Mesodermal cell (in vitro differentiated cells): ENCODE results near the gene LPO.

ENCODE experiments used
- H3K27ac ChIP-seq: 2 replicates; pipeline ENCODE4 v1.7.0; 2013; ENCODE audit warnings: mild to moderate bottlenecking, low read depth, low read length, moderate library complexity; ENCODE audit not compliant: severe bottlenecking
- H3K36me3 ChIP-seq: 2 replicates; pipeline ENCODE4 v1.7.1; 2013; ENCODE audit warnings: mild to moderate bottlenecking, low read length, moderate library complexity; ENCODE audit not compliant: control insufficient read depth, insufficient read depth
- H3K4me1 ChIP-seq: one replicate; pipeline ENCODE4 v1.7.1; 2013; ENCODE audit warnings: mild to moderate bottlenecking, low read length; ENCODE audit not compliant: insufficient read depth, control insufficient read depth, poor library complexity, severe bottlenecking
- H3K4me3 ChIP-seq: 2 replicates; pipeline ENCODE4 v1.7.0; 2013; ENCODE audit warnings: low read length, control low read depth, mild to moderate bottlenecking; ENCODE audit not compliant: insufficient read depth, poor library complexity, severe bottlenecking; ENCODE audit errors: extremely low read depth
- H3K9me3 ChIP-seq: 2 replicates; pipeline ENCODE4 v1.7.1; 2013; ENCODE audit warnings: mild to moderate bottlenecking, low read length, moderate library complexity; ENCODE audit not compliant: control insufficient read depth
- WGBS, 2 experiments: methylation state at CpG; one replicate each; pipeline ENCODE4 v1.1.5; 2013; ENCODE audit warnings: missing lambda C conversion rate in 2 of 2; ENCODE audit not compliant: insufficient coverage in 2 of 2; 5-methylcytosine and 5-hydroxymethylcytosine counted together

The LPO gene

DNA sequence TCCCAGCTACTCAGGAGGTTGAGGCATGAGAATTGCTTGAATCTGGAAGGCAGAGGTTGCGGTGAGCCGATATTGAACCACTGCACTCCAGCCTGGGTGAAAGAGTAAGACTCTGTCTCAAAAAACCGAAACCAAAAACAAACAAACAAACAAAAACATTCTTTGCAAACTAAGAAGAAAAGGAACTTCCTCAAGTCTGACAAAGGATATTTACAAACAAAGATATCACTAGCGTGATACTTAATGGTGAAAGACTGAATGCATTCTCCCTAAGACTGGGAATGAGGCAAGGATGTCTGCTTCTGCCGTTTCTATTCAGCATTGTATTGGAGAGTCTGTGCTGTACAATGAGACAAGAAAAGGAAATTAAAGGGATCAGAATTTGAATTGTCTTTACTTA is 52.9 kb downstream of the LPO start:
- WGBS, 2 experiments: no CpG with 5 or more reads among the region's 5 CpGs
- Histone ChIP-seq H3K27ac (no peak overlapping the region), H3K36me3 (no peaks in the 10 kb centered on the region)

DNA sequence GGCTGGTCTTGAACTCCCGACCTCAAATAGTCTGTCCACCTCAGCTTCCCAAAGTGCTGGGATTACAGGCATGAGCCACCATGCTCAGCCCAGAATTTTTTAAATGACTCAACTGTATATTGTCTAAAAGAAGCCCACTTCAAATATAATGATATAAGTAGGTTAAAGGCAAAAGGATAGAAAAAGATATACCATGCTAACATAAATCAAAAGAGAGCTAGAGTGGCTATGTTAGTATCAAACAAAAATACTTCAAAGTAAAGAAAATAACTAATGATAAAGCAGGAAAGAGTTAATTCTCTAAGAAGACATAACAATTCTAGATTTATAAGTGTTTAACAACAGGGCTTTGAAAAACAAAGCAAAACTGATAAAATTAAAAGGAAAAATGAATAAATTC is 55.6 kb downstream of the LPO start:
- Histone ChIP-seq H3K36me3 (no peaks in the 10 kb centered on the region), H3K9me3 (no peaks in the 10 kb centered on the region), H3K4me1 (no peaks in the 10 kb centered on the region), H3K27ac (no peak overlapping the region), H3K4me3 (no peak overlapping the region)
- 90 to 100% methylated on average over 1 of the region's 1 CpG for WGBS, 2 experiments

More for the DNA sequence above, 52.9 kb downstream of the LPO start:
- Histone ChIP-seq H3K9me3 (no peaks in the 10 kb centered on the region), H3K4me3 (no peak overlapping the region), H3K4me1 (no peaks in the 10 kb centered on the region)

DNA sequence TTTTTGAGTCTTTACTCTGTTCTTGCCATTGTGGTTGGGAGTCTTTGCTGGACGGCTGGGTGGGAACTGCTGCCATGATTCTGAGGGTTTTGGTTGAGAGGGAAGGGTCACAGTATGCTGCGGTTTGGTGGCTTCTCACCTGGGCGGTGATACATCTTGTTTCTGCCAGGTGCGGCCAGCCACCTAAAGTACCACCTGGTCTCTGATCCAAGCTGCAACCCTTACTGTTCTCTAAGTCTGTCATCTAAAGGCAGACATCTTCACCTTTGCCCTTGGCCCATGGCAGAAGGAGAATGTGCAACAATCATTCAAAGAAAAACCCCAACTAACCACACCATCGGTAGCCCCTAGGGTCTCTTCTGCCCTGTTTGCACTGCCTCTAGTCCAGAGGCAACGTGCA is 62.0 kb downstream of the LPO start:
- H3K27ac ChIP-seq: no peak overlapping the region
- no peaks in the 10 kb centered on the region for H3K4me1 ChIP-seq

DNA sequence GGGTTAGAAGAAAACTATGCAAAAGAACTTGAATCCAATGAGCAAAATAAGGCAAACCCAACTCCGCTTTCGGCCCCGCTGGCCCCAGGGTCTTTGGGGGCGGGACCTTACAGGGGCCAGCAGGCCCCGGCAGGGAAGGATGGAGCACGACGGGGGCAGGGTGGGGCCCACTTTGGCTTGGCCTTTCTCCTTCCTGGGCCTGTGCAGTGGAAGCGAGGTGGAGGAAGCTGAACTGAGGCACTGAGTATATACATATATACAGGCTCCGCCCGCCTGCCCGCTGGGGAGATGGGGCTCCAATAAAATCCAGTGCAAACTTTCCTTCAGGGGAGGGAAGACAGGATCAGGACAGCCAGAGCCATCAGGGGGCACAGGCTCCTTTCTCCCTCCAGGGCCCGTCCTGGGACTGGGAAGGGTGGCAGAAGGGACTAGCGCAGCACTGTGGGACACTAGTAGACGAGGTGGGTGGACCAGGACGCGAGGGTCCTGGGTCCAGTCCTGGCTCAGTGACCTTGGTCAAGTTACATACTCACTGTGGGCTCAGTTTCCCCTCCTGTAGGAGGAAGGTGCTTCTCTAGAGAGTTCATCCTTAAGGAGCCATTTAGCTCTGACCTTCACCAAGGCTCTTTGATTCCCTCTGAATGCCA is 63.2 kb downstream of the LPO start:
- WGBS, 2 experiments: 81 to 100% methylated on average over 4 to 14 of the region's 16 CpGs
- Histone ChIP-seq H3K27ac (no peak overlapping the region), H3K4me3 (no peak overlapping the region), H3K4me1 (no peaks in the 10 kb centered on the region), H3K9me3 (no peaks in the 10 kb centered on the region), H3K36me3 (no peaks in the 10 kb centered on the region)

More for the DNA sequence above, 62.0 kb downstream of the LPO start:
- H3K4me3 ChIP-seq: no peak overlapping the region
- no peaks in the 10 kb centered on the region for H3K36me3 ChIP-seq
- 78 to 88% methylated on average over 5 to 6 of the region's 6 CpGs for WGBS, 2 experiments
- H3K9me3 ChIP-seq: no peaks in the 10 kb centered on the region

DNA sequence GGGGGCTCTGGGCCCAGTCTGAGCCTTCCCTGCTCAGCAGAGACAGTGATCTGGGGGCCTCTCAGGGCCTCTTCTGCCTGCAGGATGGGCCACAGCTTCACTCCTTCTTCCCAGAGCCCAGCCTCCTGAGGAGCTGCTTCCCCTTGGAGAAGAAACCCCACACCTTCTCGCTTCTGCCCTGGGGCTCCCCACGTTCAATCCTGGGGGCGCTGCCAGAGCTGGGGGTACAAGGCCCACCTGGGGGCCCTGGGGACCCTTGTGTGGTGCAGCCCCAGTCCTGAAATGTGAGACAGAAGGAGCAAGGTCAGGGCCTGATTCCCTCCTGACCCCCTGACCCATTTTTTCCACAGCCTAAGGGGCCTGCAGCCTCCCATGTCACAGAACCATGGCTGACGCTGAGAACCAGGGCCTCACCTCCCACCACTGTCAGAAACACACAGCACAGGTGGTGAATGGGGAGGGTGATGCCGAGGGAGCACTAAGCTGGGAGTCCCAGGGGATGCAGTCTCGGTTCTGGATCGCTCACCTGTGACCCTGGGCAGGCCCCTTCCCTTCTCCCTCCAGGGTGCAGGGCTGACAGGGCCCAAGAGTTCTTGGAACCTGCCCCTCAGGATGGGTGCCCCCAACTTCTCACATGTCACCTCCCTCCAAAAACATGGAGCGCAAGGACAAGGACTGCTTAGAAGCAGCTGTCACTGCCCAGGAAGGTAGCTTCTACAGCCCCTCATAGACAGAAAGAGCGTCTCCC is 64.0 kb downstream of the LPO start:
- WGBS, 2 experiments: 82 to 92% methylated on average over 6 of the region's 9 CpGs
- Histone ChIP-seq H3K27ac (no peak overlapping the region), H3K36me3 (no peaks in the 10 kb centered on the region), H3K4me3 (no peak overlapping the region), H3K9me3 (no peaks in the 10 kb centered on the region), H3K4me1 (no peaks in the 10 kb centered on the region)

DNA sequence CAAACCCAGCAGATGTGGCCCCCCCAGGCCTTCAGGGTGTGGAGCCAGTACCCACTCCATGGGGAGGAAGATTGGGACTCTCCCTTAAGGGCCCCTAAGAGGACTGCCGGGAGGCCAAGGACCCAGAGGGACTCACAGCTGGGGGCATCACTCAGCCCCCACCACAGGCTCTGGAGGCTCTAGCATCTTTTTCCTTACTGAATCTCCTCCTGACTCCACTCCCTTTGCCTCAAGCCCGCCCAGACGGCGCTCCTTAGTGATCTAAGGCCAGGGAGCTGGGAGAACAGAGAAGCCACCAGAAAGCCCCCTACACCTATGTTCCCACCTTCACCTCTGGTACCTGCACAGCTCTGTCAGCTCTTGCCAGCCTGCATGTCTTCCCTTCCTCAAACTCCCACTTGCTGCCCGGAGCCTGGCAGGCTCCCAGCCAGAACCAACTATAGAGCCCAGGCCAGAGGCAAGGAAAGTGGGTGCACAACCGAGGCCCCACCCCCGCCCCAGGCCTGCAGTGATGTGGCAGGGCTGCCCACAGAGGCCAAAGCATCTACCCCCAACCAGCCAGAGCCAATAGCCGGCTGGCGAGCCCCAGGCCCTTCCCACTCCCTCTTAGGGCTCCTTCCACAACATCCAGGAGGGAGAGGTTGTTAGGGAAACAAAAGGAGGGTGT is 64.7 kb downstream of the LPO start:
- no peak overlapping the region for H3K4me3 ChIP-seq
- no peaks in the 10 kb centered on the region for H3K4me1 ChIP-seq
- H3K9me3 ChIP-seq: no peaks in the 10 kb centered on the region
- WGBS, 2 experiments: 91 to 95% methylated on average over 5 to 7 of the region's 9 CpGs
- no peak overlapping the region for H3K27ac ChIP-seq
- H3K36me3 ChIP-seq: no peaks in the 10 kb centered on the region

DNA sequence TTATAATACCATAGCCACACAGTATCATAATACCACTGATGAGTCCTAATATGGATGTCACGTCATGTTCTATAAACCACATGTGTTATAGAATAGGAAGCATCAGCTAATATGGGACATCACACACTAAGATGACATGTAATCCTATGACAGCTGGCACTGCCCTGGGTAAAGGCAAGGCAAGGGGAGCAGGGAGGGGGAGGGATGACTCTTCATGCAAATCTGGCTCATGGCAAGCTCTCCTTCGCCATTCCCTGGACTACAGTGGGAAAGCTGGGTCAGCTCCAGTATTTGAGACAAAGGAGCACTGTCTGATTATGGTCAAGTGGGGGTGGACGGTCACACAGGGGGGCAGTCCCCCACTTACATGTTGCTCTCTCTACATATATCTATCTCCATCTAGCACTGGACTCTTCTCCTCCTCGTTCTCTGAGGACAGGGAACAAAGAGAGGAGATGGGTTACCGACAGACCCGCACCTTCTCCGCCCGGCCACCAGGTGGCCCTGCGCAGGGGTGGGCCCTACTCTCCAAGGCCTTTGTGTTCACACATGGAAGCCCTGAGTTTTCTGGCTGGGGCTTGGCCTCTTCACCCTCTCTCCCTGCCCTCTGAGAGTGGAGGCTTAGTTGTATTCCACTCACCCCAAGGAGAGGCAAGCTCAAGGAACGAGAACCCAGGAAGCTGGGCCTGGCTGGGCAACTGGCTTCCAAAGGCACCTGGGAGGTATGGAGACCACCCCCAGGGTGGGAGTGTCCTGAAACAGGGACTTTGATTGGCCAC is 65.8 kb downstream of the LPO start:
- WGBS, 2 experiments: 30 to 59% methylated on average over 5 of the region's 10 CpGs
- Histone ChIP-seq H3K27ac (no peak overlapping the region), H3K4me1 (no peaks in the 10 kb centered on the region)

DNA sequence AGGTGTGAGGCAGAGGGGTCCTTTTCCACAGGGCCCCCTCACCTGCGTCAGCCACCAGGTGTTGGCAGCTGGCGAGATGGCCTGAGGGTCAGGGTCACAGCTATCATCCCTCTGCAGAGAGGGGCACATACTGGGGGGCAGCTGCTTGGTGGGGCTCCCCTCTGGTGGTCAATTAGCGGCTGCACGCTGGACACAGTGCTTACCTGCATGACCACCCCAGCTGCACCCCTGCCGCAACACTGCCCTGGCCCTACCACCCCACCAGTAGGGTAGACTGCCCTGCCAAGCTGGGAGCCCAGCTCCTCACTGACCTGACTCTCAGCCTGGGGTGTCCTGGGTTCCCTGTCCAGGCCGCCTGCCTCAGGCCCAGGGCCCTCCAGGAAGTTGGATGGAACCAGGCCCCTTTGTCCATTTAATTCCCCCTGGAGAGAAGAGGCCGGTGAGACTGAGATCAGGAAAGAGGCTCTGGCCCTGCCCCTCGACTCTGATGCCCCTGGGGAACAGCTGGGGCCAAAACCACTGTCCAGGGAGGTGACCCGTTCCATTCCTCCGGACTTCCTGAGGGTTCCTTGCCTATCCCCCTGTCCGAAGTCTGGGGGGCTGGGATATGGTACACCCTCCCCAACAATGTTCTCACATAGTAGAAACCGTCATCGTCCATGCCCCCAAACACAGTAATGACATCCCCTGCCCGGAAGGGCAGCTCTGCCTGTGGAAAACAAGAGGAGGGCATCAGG is 66.5 kb downstream of the LPO start:
- Histone ChIP-seq H3K27ac (no peak overlapping the region), H3K9me3 (no peaks in the 10 kb centered on the region), H3K4me1 (no peaks in the 10 kb centered on the region), H3K36me3 (no peaks in the 10 kb centered on the region), H3K4me3 (no peak overlapping the region)
- 94 to 98% methylated on average over 9 to 13 of the region's 14 CpGs for WGBS, 2 experiments

More for the DNA sequence above, 65.8 kb downstream of the LPO start:
- Histone ChIP-seq H3K36me3 (no peaks in the 10 kb centered on the region), H3K4me3 (no peak overlapping the region), H3K9me3 (no peaks in the 10 kb centered on the region)

DNA sequence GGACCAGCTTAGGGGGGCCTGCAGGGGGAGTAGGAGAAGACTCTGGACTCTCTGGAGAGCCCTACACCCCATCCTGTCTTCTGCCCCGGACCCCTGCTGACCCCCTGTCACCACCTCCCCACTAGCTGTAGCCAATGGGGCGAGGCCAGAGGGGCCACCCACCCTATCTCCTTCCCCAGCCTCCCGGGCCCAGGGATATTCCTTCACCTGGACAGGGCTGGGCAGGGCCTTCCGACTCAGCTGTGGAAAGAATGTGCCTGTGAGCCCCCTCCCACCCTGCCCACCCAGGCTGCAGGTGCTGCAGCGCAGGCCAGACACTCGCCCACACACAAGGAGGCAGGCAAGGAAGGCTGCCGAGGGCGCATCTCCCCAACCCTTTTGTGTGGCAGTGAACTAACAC is 67.2 kb downstream of the LPO start:
- no peak overlapping the region for H3K4me3 ChIP-seq
- H3K4me1 ChIP-seq: no peaks in the 10 kb centered on the region
- no peaks in the 10 kb centered on the region for H3K9me3 ChIP-seq
- H3K27ac ChIP-seq: no peak overlapping the region
- 86% methylated on average over 8 of the region's 8 CpGs; no CpG with 5 or more reads in 1 of the 2 experiments for WGBS, 2 experiments
- H3K36me3 ChIP-seq: no peaks in the 10 kb centered on the region
